HEK293 (cell line): ENCODE results near the gene STK32C.

Experiments used
- CTCF ChIA-PET: fragments of 350-600 bp; formaldehyde crosslinking; extraction: SDS; loops from one replicate; lab custom pipeline; 2021; ENCODE audit warnings: antibody characterized with exemption; lab: Yijun Ruan, JAX
- POLR2A ChIA-PET: fragments of 300-600 bp; formaldehyde crosslinking; extraction: SDS; loops from one replicate; lab custom pipeline; 2020; ENCODE audit warnings: antibody characterized with exemption, inconsistent platforms; lab: Yijun Ruan, JAX
- H3K27ac ChIP-seq: fragments of 200-500 bp; sonication (Bioruptor generic); 2 replicates; pipeline ENCODE4 v1.5.1; 2014; ENCODE audit warnings: low read depth, low read length, control low read depth, inconsistent platforms; ENCODE audit errors: extremely low read depth
- H3K36me3 ChIP-seq, 2 experiments: fragments of 200-500 bp in 1 of 2; sonication (Bioruptor generic) in 1 of 2; 1 replicate in 1 of 2; 2 replicates in 1 of 2; pipeline ENCODE4 v1.5.1; 2014 to 2017; ENCODE audit warnings: inconsistent platforms in 2 of 2, low read length in 2 of 2; ENCODE audit not compliant: control insufficient read depth in 2 of 2, insufficient read depth in 1 of 2
- H3K4me1 ChIP-seq: fragments of 200-500 bp; sonication (Bioruptor generic); 2 replicates; pipeline ENCODE4 v1.5.1; 2014; ENCODE audit warnings: mild to moderate bottlenecking, low read length, inconsistent platforms; ENCODE audit not compliant: control insufficient read depth, insufficient read depth
- H3K4me3 ChIP-seq: 2 replicates; pipeline ENCODE4 v1.5.1; 2011; ENCODE audit warnings: low read depth, mild to moderate bottlenecking, control low read depth, low read length, moderate library complexity
- H3K9me3 ChIP-seq: fragments of 200-500 bp; sonication (Bioruptor generic); 2 replicates; pipeline ENCODE4 v1.5.1; 2014; ENCODE audit warnings: low read depth, low read length, inconsistent platforms; ENCODE audit not compliant: control insufficient read depth, insufficient read depth
- EGR2 ChIP-seq: fragments of 450-650 bp; formaldehyde crosslinking; IDR thresholded peaks from 2 replicates; pipeline ENCODE4 v1.5.1; 2016; ENCODE audit warnings: low read depth, missing biosample characterization, missing genetic modification characterization
- MYNN ChIP-seq: fragments of 450-650 bp; formaldehyde crosslinking; IDR thresholded peaks from 2 replicates; pipeline ENCODE4 v1.5.1; 2016; ENCODE audit warnings: missing biosample characterization, missing genetic modification characterization, borderline replicate concordance
- SETDB1 ChIP-seq: IDR thresholded peaks from one replicate; pipeline ENCODE4 v1.6.1; 2017; ENCODE audit warnings: mild to moderate bottlenecking, low read length, moderate library complexity, mixed read lengths; ENCODE audit not compliant: insufficient read length
- TRIM28 ChIP-seq: IDR thresholded peaks from 2 replicates; pipeline ENCODE4 v1.6.1; 2011; ENCODE audit warnings: low read length, control low read depth, borderline replicate concordance
- ZBTB1 ChIP-seq: fragments of 450-650 bp; formaldehyde crosslinking; IDR thresholded peaks from 2 replicates; pipeline ENCODE4 v1.5.1; 2016; ENCODE audit warnings: missing biosample characterization, missing genetic modification characterization
- ZBTB20 ChIP-seq: fragments of 450-650 bp; formaldehyde crosslinking; IDR thresholded peaks from 2 replicates; pipeline ENCODE4 v1.5.1; 2016; ENCODE audit warnings: missing biosample characterization, missing genetic modification characterization
- ZEB2 ChIP-seq: fragments of 450-650 bp; formaldehyde crosslinking; IDR thresholded peaks from 2 replicates; pipeline ENCODE4 v1.5.1; 2016; ENCODE audit warnings: missing biosample characterization, missing genetic modification characterization
- ZNF2 ChIP-seq: fragments of 450-650 bp; formaldehyde crosslinking; IDR thresholded peaks from 2 replicates; pipeline ENCODE4 v1.5.1; 2016; ENCODE audit warnings: missing biosample characterization, missing genetic modification characterization
- ZNF416 ChIP-seq: fragments of 450-650 bp; formaldehyde crosslinking; IDR thresholded peaks from 2 replicates; pipeline ENCODE4 v1.5.1; 2016; ENCODE audit warnings: missing biosample characterization, missing genetic modification characterization
- ZNF488 ChIP-seq: fragments of 450-650 bp; formaldehyde crosslinking; IDR thresholded peaks from 2 replicates; pipeline ENCODE4 v1.5.1; 2016; ENCODE audit warnings: missing biosample characterization, missing genetic modification characterization
- ZNF544 ChIP-seq: fragments of 450-650 bp; formaldehyde crosslinking; IDR thresholded peaks from 2 replicates; pipeline ENCODE4 v1.5.0; 2017; ENCODE audit warnings: missing biosample characterization, missing genetic modification characterization
- ZNF549 ChIP-seq: fragments of 450-650 bp; IDR thresholded peaks from 2 replicates; pipeline ENCODE4 v1.5.1; 2018; ENCODE audit warnings: missing biosample characterization, missing genetic modification characterization, mild to moderate bottlenecking, inconsistent platforms, moderate library complexity
- ZNF664 ChIP-seq: fragments of 450-650 bp; formaldehyde crosslinking; IDR thresholded peaks from 2 replicates; pipeline ENCODE4 v1.5.1; 2016; ENCODE audit warnings: missing biosample characterization, missing genetic modification characterization
- ZNF701 ChIP-seq: fragments of 450-650 bp; formaldehyde crosslinking; IDR thresholded peaks from 2 replicates; pipeline ENCODE4 v1.5.1; 2016; ENCODE audit warnings: missing biosample characterization, missing genetic modification characterization
- TF ChIP-seq, protein P1 (sequence below): fragments of 450-650 bp; formaldehyde crosslinking; IDR thresholded peaks from 2 replicates; pipeline ENCODE4 v1.5.1; 2016; ENCODE audit warnings: missing biosample characterization, missing genetic modification characterization
- TF ChIP-seq, protein P2 (sequence below): fragments of 450-650 bp; formaldehyde crosslinking; IDR thresholded peaks from 2 replicates; pipeline ENCODE4 v1.5.1; 2016; ENCODE audit warnings: missing biosample characterization, missing genetic modification characterization, low read depth
- TF ChIP-seq, protein P3 (sequence below): IDR thresholded peaks from 2 replicates; pipeline ENCODE4 v1.6.1; 2011; ENCODE audit warnings: mild to moderate bottlenecking, low read depth, low read length, borderline replicate concordance
- TF ChIP-seq, protein P4 (sequence below): fragments of 450-650 bp; formaldehyde crosslinking; IDR thresholded peaks from 2 replicates; pipeline ENCODE4 v1.5.1; 2017; ENCODE audit warnings: missing biosample characterization, missing genetic modification characterization

The STK32C gene

GRCh38 chr10:132326925-132327324 is 19.2 kb upstream of the STK32C start:
- no peaks in the 10 kb centered on the region for H3K9me3 ChIP-seq
- CTCF ChIA-PET: interaction anchor here (0.8 kb wide), 2 partner anchors 9 to 33 kb away, joined by 3 read pairs; no protein-coding TSS in a partner anchor
- no peak overlapping the region for H3K27ac ChIP-seq
- TF ChIP-seq SETDB1 (peak; percentile 14), ZNF544 (tag by site-specific recombination) (no peak), TRIM28 (no peak), EGR2 (0 out of 2 replicates have a peak, but pooled peaks have one; percentile 17), ZNF549 (tag by site-specific recombination) (no peak)
- TF ChIP-seq, all 188 proteins: peak for 2
- H3K4me1 ChIP-seq: peaks cover 8% of the 10 kb centered on the region
- POLR2A ChIA-PET: no interaction called here
- no peak overlapping the region for H3K4me3 ChIP-seq
- H3K36me3 ChIP-seq: peaks cover 8 to 11% of the 10 kb centered on the region in 2 experiments; a peak in 2 of 3 replicates

GRCh38 chr10:132326344-132326889 is 18.7 kb upstream of the STK32C start:
- TF ChIP-seq ZEB2 (tag by site-specific recombination) (no peak), ZNF488 (no peak), ZNF416 (no peak), ZBTB20 (tag by site-specific recombination) (no peak), ZBTB1 (no peak), ZNF2 (tag by site-specific recombination) (no peak), ZNF664 (tag by site-specific recombination) (no peak), MYNN (tag by site-specific recombination) (no peak), ZNF701 (tag by site-specific recombination) (no peak)
- TF ChIP-seq, protein P1, sequence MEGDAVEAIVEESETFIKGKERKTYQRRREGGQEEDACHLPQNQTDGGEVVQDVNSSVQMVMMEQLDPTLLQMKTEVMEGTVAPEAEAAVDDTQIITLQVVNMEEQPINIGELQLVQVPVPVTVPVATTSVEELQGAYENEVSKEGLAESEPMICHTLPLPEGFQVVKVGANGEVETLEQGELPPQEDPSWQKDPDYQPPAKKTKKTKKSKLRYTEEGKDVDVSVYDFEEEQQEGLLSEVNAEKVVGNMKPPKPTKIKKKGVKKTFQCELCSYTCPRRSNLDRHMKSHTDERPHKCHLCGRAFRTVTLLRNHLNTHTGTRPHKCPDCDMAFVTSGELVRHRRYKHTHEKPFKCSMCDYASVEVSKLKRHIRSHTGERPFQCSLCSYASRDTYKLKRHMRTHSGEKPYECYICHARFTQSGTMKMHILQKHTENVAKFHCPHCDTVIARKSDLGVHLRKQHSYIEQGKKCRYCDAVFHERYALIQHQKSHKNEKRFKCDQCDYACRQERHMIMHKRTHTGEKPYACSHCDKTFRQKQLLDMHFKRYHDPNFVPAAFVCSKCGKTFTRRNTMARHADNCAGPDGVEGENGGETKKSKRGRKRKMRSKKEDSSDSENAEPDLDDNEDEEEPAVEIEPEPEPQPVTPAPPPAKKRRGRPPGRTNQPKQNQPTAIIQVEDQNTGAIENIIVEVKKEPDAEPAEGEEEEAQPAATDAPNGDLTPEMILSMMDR (tag by site-specific recombination): no peak
- TF ChIP-seq, protein P2, sequence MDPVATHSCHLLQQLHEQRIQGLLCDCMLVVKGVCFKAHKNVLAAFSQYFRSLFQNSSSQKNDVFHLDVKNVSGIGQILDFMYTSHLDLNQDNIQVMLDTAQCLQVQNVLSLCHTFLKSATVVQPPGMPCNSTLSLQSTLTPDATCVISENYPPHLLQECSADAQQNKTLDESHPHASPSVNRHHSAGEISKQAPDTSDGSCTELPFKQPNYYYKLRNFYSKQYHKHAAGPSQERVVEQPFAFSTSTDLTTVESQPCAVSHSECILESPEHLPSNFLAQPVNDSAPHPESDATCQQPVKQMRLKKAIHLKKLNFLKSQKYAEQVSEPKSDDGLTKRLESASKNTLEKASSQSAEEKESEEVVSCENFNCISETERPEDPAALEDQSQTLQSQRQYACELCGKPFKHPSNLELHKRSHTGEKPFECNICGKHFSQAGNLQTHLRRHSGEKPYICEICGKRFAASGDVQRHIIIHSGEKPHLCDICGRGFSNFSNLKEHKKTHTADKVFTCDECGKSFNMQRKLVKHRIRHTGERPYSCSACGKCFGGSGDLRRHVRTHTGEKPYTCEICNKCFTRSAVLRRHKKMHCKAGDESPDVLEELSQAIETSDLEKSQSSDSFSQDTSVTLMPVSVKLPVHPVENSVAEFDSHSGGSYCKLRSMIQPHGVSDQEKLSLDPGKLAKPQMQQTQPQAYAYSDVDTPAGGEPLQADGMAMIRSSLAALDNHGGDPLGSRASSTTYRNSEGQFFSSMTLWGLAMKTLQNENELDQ (tag by site-specific recombination): no peak
- TF ChIP-seq, protein P3, sequence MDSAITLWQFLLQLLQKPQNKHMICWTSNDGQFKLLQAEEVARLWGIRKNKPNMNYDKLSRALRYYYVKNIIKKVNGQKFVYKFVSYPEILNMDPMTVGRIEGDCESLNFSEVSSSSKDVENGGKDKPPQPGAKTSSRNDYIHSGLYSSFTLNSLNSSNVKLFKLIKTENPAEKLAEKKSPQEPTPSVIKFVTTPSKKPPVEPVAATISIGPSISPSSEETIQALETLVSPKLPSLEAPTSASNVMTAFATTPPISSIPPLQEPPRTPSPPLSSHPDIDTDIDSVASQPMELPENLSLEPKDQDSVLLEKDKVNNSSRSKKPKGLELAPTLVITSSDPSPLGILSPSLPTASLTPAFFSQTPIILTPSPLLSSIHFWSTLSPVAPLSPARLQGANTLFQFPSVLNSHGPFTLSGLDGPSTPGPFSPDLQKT: no peak
- TF ChIP-seq, protein P4, sequence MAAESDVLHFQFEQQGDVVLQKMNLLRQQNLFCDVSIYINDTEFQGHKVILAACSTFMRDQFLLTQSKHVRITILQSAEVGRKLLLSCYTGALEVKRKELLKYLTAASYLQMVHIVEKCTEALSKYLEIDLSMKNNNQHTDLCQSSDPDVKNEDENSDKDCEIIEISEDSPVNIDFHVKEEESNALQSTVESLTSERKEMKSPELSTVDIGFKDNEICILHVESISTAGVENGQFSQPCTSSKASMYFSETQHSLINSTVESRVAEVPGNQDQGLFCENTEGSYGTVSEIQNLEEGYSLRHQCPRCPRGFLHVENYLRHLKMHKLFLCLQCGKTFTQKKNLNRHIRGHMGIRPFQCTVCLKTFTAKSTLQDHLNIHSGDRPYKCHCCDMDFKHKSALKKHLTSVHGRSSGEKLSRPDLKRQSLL (tag by site-specific recombination): no peak
- Histone ChIP-seq H3K9me3 (no peaks in the 10 kb centered on the region), H3K4me1 (peaks cover 8% of the 10 kb centered on the region), H3K4me3 (no peak overlapping the region), H3K36me3 (peaks cover 8 to 11% of the 10 kb centered on the region in 2 experiments; a peak in 2 of 3 replicates), H3K27ac (no peak overlapping the region)
- ChIA-PET POLR2A (no interaction called here), CTCF (interaction anchor here (0.8 kb wide), 2 partner anchors 9 to 34 kb away, joined by 3 read pairs; no protein-coding TSS in a partner anchor)
